DND-41 (cell line): ENCODE results near the gene PIGW.

Experiments used
- EZH2 ChIP-seq: IDR thresholded peaks from 3 replicates; pipeline ENCODE4 v1.6.1; 2012; ENCODE audit warnings: borderline replicate concordance, low read depth, mild to moderate bottlenecking, moderate library complexity, low read length, inconsistent platforms; ENCODE audit not compliant: severe bottlenecking
- TF ChIP-seq, protein P1 (sequence below): IDR thresholded peaks from 2 replicates; pipeline ENCODE4 v1.5.1; 2012; ENCODE audit warnings: borderline replicate concordance, low read length, moderate library complexity, mild to moderate bottlenecking; ENCODE audit not compliant: poor library complexity, severe bottlenecking; ENCODE audit errors: extremely low read depth

DNA sequence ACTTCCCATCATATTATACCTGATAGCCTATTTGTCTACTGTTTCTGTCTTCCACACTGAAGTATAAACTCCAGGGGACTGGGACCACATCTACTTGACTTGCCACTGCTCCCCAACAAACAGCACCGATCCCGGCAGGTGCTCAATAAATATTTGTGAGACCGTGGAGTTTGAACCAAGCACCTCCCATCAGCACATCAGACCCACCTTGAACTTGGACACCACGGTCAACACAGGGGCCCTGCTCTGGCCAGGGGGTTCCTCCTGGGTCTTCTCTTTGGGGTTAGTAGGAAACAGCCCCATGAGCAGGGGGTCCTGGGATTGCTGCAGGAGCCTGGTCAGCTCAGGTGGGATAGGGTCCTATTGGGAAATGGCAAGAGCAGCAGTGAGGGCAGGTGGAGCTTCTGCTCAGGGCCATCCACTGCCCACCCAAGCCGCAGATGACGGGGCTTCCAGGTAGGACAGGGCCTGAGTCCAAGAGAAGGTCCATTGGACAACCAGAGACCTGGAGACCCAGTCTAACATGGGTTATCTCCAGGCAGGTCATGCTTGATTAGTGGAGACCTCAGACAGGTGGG lies 28.4 kb upstream of the PIGW start:
- TF ChIP-seq, protein P1, sequence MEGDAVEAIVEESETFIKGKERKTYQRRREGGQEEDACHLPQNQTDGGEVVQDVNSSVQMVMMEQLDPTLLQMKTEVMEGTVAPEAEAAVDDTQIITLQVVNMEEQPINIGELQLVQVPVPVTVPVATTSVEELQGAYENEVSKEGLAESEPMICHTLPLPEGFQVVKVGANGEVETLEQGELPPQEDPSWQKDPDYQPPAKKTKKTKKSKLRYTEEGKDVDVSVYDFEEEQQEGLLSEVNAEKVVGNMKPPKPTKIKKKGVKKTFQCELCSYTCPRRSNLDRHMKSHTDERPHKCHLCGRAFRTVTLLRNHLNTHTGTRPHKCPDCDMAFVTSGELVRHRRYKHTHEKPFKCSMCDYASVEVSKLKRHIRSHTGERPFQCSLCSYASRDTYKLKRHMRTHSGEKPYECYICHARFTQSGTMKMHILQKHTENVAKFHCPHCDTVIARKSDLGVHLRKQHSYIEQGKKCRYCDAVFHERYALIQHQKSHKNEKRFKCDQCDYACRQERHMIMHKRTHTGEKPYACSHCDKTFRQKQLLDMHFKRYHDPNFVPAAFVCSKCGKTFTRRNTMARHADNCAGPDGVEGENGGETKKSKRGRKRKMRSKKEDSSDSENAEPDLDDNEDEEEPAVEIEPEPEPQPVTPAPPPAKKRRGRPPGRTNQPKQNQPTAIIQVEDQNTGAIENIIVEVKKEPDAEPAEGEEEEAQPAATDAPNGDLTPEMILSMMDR = no peak
- no peak for TF ChIP-seq EZH2
